GM23338 (cell line): ENCODE data around the gene OBSCN. TPM values are rescaled to one million over a fixed set of nuclear protein-coding genes. Genes with fewer than 3 reads are reported as not detected.

Experiments
- ATAC-seq: fragments of 200-7000 bp; cut with Tn5 transposase; 3 replicates; pipeline ENCODE4 v1.9.1; 2020
- DNase-seq: peaks from one replicate; pipeline ENCODE4 v3.0.0-alpha.2; 2015; ENCODE audit warnings: low spot score
- H2AFZ ChIP-seq: fragments of 200-600 bp; sonication (generic); 2 replicates; pipeline ENCODE4 v1.8.0; 2016; ENCODE audit warnings: antibody characterized with exemption, mild to moderate bottlenecking, moderate library complexity
- H3F3A ChIP-seq: fragments of 200-600 bp; sonication (generic); replicated peaks from 2 replicates; pipeline ENCODE4 v1.8.0; 2017; ENCODE audit warnings: antibody characterized with exemption, mixed run types, low read depth
- H3K27ac ChIP-seq: fragments of 200-600 bp; sonication (generic); 2 replicates; pipeline ENCODE4 v1.6.1; 2016; ENCODE audit warnings: low read depth
- H3K27me3 ChIP-seq: fragments of 200-600 bp; sonication (generic); 2 replicates; pipeline ENCODE4 v1.8.0; 2016; ENCODE audit warnings: mild to moderate bottlenecking, mixed run types, moderate library complexity; ENCODE audit not compliant: insufficient read depth
- H3K36me3 ChIP-seq: fragments of 200-600 bp; sonication (generic); 2 replicates; pipeline ENCODE4 v1.8.0; 2016; ENCODE audit warnings: mild to moderate bottlenecking; ENCODE audit not compliant: insufficient read depth
- H3K4me1 ChIP-seq: fragments of 200-600 bp; sonication (generic); 2 replicates; pipeline ENCODE4 v1.8.0; 2016; ENCODE audit warnings: mild to moderate bottlenecking, moderate library complexity; ENCODE audit not compliant: insufficient read depth
- H3K4me2 ChIP-seq: fragments of 200-600 bp; sonication (generic); 2 replicates; pipeline ENCODE4 v1.7.1; 2017; ENCODE audit warnings: mixed run types
- H3K4me3 ChIP-seq: fragments of 200-600 bp; sonication (generic); 2 replicates; pipeline ENCODE4 v1.6.1; 2016; ENCODE audit warnings: mixed run types
- H3K79me2 ChIP-seq: fragments of 200-600 bp; sonication (generic); replicated peaks from 2 replicates; pipeline ENCODE4 v1.8.0; 2017; ENCODE audit warnings: mild to moderate bottlenecking; ENCODE audit not compliant: insufficient read depth
- H3K9me2 ChIP-seq: fragments of 200-600 bp; sonication (generic); 2 replicates; pipeline ENCODE4 v1.8.0; 2017; ENCODE audit not compliant: insufficient read depth
- H4K20me1 ChIP-seq: fragments of 200-600 bp; sonication (generic); replicated peaks from 2 replicates; pipeline ENCODE4 v1.8.0; 2017; ENCODE audit warnings: mild to moderate bottlenecking; ENCODE audit not compliant: insufficient read depth
- H3K27ac Mint-ChIP-seq: 2 replicates; pipeline ENCODE4 v1.8.0; 2020; ENCODE audit warnings: inconsistent platforms, mild to moderate bottlenecking, moderate library complexity, mixed read lengths
- H3K27me3 Mint-ChIP-seq: 3 replicates; pipeline ENCODE4 v1.8.0; 2022; ENCODE audit warnings: low read depth, mild to moderate bottlenecking, moderate library complexity, mixed read lengths, inconsistent platforms; ENCODE audit not compliant: insufficient read depth, poor library complexity
- H3K36me3 Mint-ChIP-seq: 3 replicates; pipeline ENCODE4 v1.8.0; 2021; ENCODE audit warnings: low read depth, mild to moderate bottlenecking, inconsistent platforms, moderate library complexity, mixed read lengths
- H3K4me1 Mint-ChIP-seq: 3 replicates; pipeline ENCODE4 v1.8.0; 2020; ENCODE audit warnings: mild to moderate bottlenecking, inconsistent platforms, mixed read lengths
- H3K4me3 Mint-ChIP-seq: 3 replicates; pipeline ENCODE4 v1.8.0; 2021; ENCODE audit warnings: moderate library complexity, mild to moderate bottlenecking, inconsistent platforms, mixed read lengths
- H3K9me3 Mint-ChIP-seq: 3 replicates; pipeline ENCODE4 v1.8.0; 2020; ENCODE audit warnings: moderate library complexity, mild to moderate bottlenecking, inconsistent platforms, mixed read lengths
- CREB1 ChIP-seq: fragments of 250-450 bp; sonication (Bioruptor Pico); IDR thresholded peaks from 2 replicates; pipeline ENCODE4 v1.5.0; 2020; ENCODE audit warnings: low read depth, mild to moderate bottlenecking, moderate library complexity
- CTCF ChIP-seq, 2 experiments: fragments of 200-600 bp in 1 of 2; sonication (generic) in 1 of 2; conservative IDR thresholded peaks; 2 replicates each; pipeline versions ENCODE4 v1.5.1 to v1.6.1; 2016 to 2017; ENCODE audit warnings: antibody characterized with exemption in 2 of 2, low read depth in 2 of 2, mild to moderate bottlenecking in 2 of 2, moderate library complexity in 1 of 2
- ETS1 ChIP-seq: IDR thresholded peaks from 2 replicates; pipeline ENCODE4 v1.6.1; 2016; ENCODE audit warnings: antibody characterized with exemption
- EZH2 ChIP-seq: fragments of 200-600 bp; sonication (generic); IDR thresholded peaks from one replicate; pipeline ENCODE4 v1.8.0; 2017; ENCODE audit warnings: antibody characterized with exemption, mild to moderate bottlenecking, low read depth; ENCODE audit not compliant: unreplicated experiment
- EZH2phosphoT487 ChIP-seq: fragments of 200-600 bp; sonication (generic); IDR thresholded peaks from one replicate; pipeline ENCODE4 v1.8.1; 2018; ENCODE audit warnings: antibody characterized with exemption; ENCODE audit not compliant: unreplicated experiment
- JUNB ChIP-seq: IDR thresholded peaks from one replicate; pipeline ENCODE4 v1.6.1; 2016; ENCODE audit warnings: antibody characterized with exemption; ENCODE audit not compliant: unreplicated experiment
- NANOG ChIP-seq: IDR thresholded peaks from 2 replicates; pipeline ENCODE4 v1.6.1; 2016; ENCODE audit warnings: antibody characterized with exemption, borderline replicate concordance
- POLR2AphosphoS5 ChIP-seq: IDR thresholded peaks from 2 replicates; pipeline ENCODE4 v1.6.1; 2016; ENCODE audit warnings: antibody characterized with exemption, low read depth
- REST ChIP-seq: IDR thresholded peaks from one replicate; pipeline ENCODE4 v1.6.1; 2018; ENCODE audit warnings: antibody characterized with exemption; ENCODE audit not compliant: unreplicated experiment
- STAT1 ChIP-seq: IDR thresholded peaks from one replicate; pipeline ENCODE4 v1.6.1; 2016; ENCODE audit warnings: antibody characterized with exemption; ENCODE audit not compliant: unreplicated experiment
- ZNF114 ChIP-seq: fragments of 250-450 bp; sonication (Bioruptor Pico); IDR thresholded peaks from 2 replicates; pipeline ENCODE4 v1.5.0; 2020; ENCODE audit warnings: mild to moderate bottlenecking, moderate library complexity
- ZNF331 ChIP-seq: fragments of 250-450 bp; sonication (Bioruptor Pico); IDR thresholded peaks from 2 replicates; pipeline ENCODE4 v1.5.0; 2020; ENCODE audit warnings: low read depth, mild to moderate bottlenecking, moderate library complexity
- ZNF462 ChIP-seq: fragments of 250-450 bp; sonication (Bioruptor Pico); IDR thresholded peaks from 2 replicates; pipeline ENCODE4 v1.5.0; 2020; ENCODE audit warnings: mild to moderate bottlenecking, moderate library complexity
- polyA plus RNA-seq: library from polyadenylated mRNA; unstranded; fragments of >200 nt; fragmentation: Nextera tagmentation; extraction: Ambion mirVana; gene quantifications from 2 replicates; pipeline ENCODE4 v1.2.1, GENCODE V29; 2016
- total RNA-seq: library from RNA; depleted of rRNA; stranded (reverse); fragments of >200 nt; shearing (Covaris generic); gene quantifications from 2 replicates; pipeline ENCODE4 v1.2.3, GENCODE V29; 2014

The OBSCN gene
- total and polyA plus RNA-seq, 2 experiments from 2014 or later = 8.4 to 38.5 TPM

- Histone ChIP-seq H3K4me1 (peaks cover 15% of the 10 kb centered on the region), H2AFZ (no peak overlapping the region), H3K36me3 (no peaks in the 10 kb centered on the region), H3K4me3 (no peak overlapping the region), H4K20me1 (peaks cover 14% of the 10 kb centered on the region), H3K4me2 (no peak overlapping the region; the same call in 1 of the 2 replicates), H3F3A (0 out of 2 replicates have a peak, but pooled peaks cover 4% of the 10 kb centered on the region), H3K27me3 (peaks cover 21% of the 10 kb centered on the region), H3K9me2 (no peaks in the 10 kb centered on the region), H3K79me2 (peaks cover 22% of the 10 kb centered on the region), H3K27ac (no peak overlapping the region)
- ATAC-seq (no peak), DNase-seq (no peak)
- TF ChIP-seq ZNF114 (no peak), ETS1 (no peak), STAT1 (no peak), NANOG (no peak), EZH2phosphoT487 (no peak), CTCF (conservative IDR thresholded peaks at IDR 0.05; ENCODE audit: low read depth in 2 of 2) (no peak), EZH2 (no peak), POLR2AphosphoS5 (no peak), JUNB (no peak), ZNF462 (CRISPR knock-in tag) (no peak), ZNF331 (no peak), REST (no peak), CREB1 (no peak)
- no peak overlapping the region for H3K4me3 Mint-ChIP-seq
- peaks cover 5% of the 10 kb centered on the region for H3K36me3 Mint-ChIP-seq
- no peak overlapping the region for H3K27ac Mint-ChIP-seq
- peaks cover 14% of the 10 kb centered on the region for H3K27me3 Mint-ChIP-seq
- H3K9me3 Mint-ChIP-seq = no peaks in the 10 kb centered on the region
- H3K4me1 Mint-ChIP-seq = peaks cover 20% of the 10 kb centered on the region
Observed at GRCh38 chr1:228408869-228409805, 201.3 kb downstream of the OBSCN start.
